Inferior parietal cortex (tissue), 1 donor: Measurements from ENCODE around the gene GCAT.
A peak's percentile ranks its signal among the peaks of the same experiment; 100 is the strongest.

Source experiments
- DNase-seq: peaks from one replicate; pipeline ENCODE4 v3.0.0-alpha.2; 2016; ENCODE audit errors: extremely low spot score

Gene GCAT

GRCh38 chr22:37842015-37842793 lies 34.5 kb downstream of the GCAT start:
- no peak for DNase-seq

- DNase-seq: no peak
These were observed 36.0 kb downstream of the GCAT start for GRCh38 chr22:37843741-37844089.

GRCh38 chr22:37844904-37845329 lies 37.2 kb downstream of the GCAT start:
- no peak for DNase-seq

- DNase-seq: no peak
These were observed 38.7 kb downstream of the GCAT start for GRCh38 chr22:37846433-37846832.

- DNase-seq: peak; percentile 36
These were observed 40.9 kb downstream of the GCAT start for GRCh38 chr22:37848587-37849088.

- peak; percentile 95 for DNase-seq
These were observed 41.5 kb downstream of the GCAT start, which contains the start of gene EIF3L for GRCh38 chr22:37849089-37849751. EIF3L (plus strand) TSS chr22:37849419; CDS start chr22:37849450, 31 bp downstream.

GRCh38 chr22:37850801-37851200 lies 43.1 kb downstream of the GCAT start:
- no peak for DNase-seq

- DNase-seq: no peak
These were observed 44.7 kb downstream of the GCAT start for GRCh38 chr22:37852418-37852817.

GRCh38 chr22:37854946-37855345 lies 47.2 kb downstream of the GCAT start:
- DNase-seq: no peak

- no peak for DNase-seq
These were observed 47.7 kb downstream of the GCAT start for GRCh38 chr22:37855462-37855861.

- DNase-seq: no peak
These were observed 53.2 kb downstream of the GCAT start for GRCh38 chr22:37860796-37861421.

- no peak for DNase-seq
These were observed 55.0 kb downstream of the GCAT start for GRCh38 chr22:37862570-37863325.

GRCh38 chr22:37865510-37865909 lies 57.8 kb downstream of the GCAT start:
- no peak for DNase-seq
